ENCODE data around the gene PRDX3. TPM values are rescaled to one million over a fixed set of nuclear protein-coding genes. Genes with fewer than 3 reads are reported as not detected.

The PRDX3 gene
- total RNA-seq, 1 experiment from 2014 or later: 234 TPM

DNA sequence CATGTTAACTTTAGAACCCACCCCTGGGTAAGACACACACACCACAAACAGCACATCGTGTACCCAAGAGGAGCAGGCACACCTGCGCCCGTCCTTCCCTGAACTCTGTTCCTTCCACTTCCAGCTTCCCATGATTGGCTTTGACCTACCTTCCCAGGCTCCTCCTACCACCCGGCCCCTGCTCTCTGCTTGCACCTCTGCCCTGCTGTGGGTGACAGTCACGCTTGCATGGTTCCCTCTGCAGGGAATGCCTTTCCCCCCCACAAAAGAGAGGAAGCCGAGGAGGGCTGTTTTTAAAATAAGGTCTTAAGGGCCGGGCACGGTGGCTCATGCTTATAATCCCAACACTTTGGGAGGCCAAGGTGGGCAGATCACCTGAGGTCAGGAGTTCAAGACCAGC is 29.5 kb downstream of the PRDX3 start:
- no TSS peak for BruUV-seq (replicated peaks)
- H3K36me3 ChIP-seq (ENCODE audit: insufficient read depth, low read length, poor library complexity, severe bottlenecking): peaks cover 50% of the 10 kb centered on the region
- H3K27ac ChIP-seq (ENCODE audit: low read depth, low read length, poor library complexity, severe bottlenecking): no peak overlapping the region
- H3K4me3 ChIP-seq (ENCODE audit: low read depth, low read length, poor library complexity, severe bottlenecking): no peak overlapping the region
- intact Hi-C loops (cut with micrococcal nuclease; ENCODE audit: unreplicated experiment): no loop called here
- no peaks in the 10 kb centered on the region for H3K27me3 ChIP-seq (replicated peaks; ENCODE audit: insufficient read depth, low read depth, low read length, poor library complexity)
- no peaks in the 10 kb centered on the region for H3K9me3 ChIP-seq (ENCODE audit: low read depth, low read length, poor library complexity, severe bottlenecking)
- TF ChIP-seq EZH2 (IDR thresholded peaks at IDR 0.05; ENCODE audit: borderline replicate concordance, low read depth, low read length, poor library complexity, severe bottlenecking) (no peak), CTCF (conservative IDR thresholded peaks at IDR 0.05; ENCODE audit: low read depth, low read length) (no peak)
- DNase-seq (ENCODE audit: low spot score): no peak
- CTCF ChIA-PET: no interaction called here
- no peaks in the 10 kb centered on the region for H3K4me1 ChIP-seq (ENCODE audit: insufficient read depth, low read length, poor library complexity, severe bottlenecking)
- POLR2A ChIA-PET (ENCODE audit: low non-redundant PET): no interaction called here

DNA sequence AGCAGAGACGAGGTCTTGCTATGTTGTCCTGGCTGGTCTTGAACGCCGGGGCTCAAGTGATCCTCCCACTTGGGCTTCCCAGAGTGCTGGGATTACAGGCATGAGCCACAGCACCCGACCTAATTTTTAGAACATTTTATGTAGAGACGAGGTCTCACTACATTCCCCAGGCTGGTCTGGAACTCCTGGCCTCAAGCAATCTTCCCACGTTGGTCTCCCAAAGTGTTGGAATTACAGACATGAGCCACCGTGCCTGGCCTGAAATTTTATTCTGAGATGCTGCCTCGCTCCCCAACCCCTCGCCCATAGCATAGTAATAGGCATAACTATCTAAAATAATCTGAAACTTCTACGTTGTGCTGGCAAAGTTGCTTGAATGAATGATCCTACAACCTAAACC is 35.0 kb downstream of the PRDX3 start:
- H3K27me3 ChIP-seq (replicated peaks; ENCODE audit: insufficient read depth, low read depth, low read length, poor library complexity): no peaks in the 10 kb centered on the region
- H3K4me1 ChIP-seq (ENCODE audit: insufficient read depth, low read length, poor library complexity, severe bottlenecking): no peaks in the 10 kb centered on the region
- H3K36me3 ChIP-seq (ENCODE audit: insufficient read depth, low read length, poor library complexity, severe bottlenecking): peaks cover 36% of the 10 kb centered on the region
- intact Hi-C loops (cut with micrococcal nuclease; ENCODE audit: unreplicated experiment): no loop called here
- TF ChIP-seq EZH2 (IDR thresholded peaks at IDR 0.05; ENCODE audit: borderline replicate concordance, low read depth, low read length, poor library complexity, severe bottlenecking) (no peak), CTCF (conservative IDR thresholded peaks at IDR 0.05; ENCODE audit: low read depth, low read length) (no peak)
- BruUV-seq (replicated peaks): no TSS peak
- no peak for DNase-seq (ENCODE audit: low spot score)
- no peak overlapping the region for H3K27ac ChIP-seq (ENCODE audit: low read depth, low read length, poor library complexity, severe bottlenecking)
- ChIA-PET POLR2A (ENCODE audit: low non-redundant PET) (no interaction called here), CTCF (no interaction called here)
- H3K9me3 ChIP-seq (ENCODE audit: low read depth, low read length, poor library complexity, severe bottlenecking): no peaks in the 10 kb centered on the region
- no peak overlapping the region for H3K4me3 ChIP-seq (ENCODE audit: low read depth, low read length, poor library complexity, severe bottlenecking)

GRCh38 chr10:119140603-119141245 is 37.9 kb downstream of the PRDX3 start:
- POLR2A ChIA-PET (ENCODE audit: low non-redundant PET): no interaction called here
- intact Hi-C loops (cut with micrococcal nuclease; ENCODE audit: unreplicated experiment): no loop called here
- no peaks in the 10 kb centered on the region for H3K27me3 ChIP-seq (replicated peaks; ENCODE audit: insufficient read depth, low read depth, low read length, poor library complexity)
- H3K9me3 ChIP-seq (ENCODE audit: low read depth, low read length, poor library complexity, severe bottlenecking): no peaks in the 10 kb centered on the region
- CTCF ChIA-PET: no interaction called here
- no peak for TF ChIP-seq CTCF (conservative IDR thresholded peaks at IDR 0.05; ENCODE audit: low read depth, low read length)
- no peak overlapping the region for H3K4me3 ChIP-seq (ENCODE audit: low read depth, low read length, poor library complexity, severe bottlenecking)
- no peaks in the 10 kb centered on the region for H3K4me1 ChIP-seq (ENCODE audit: insufficient read depth, low read length, poor library complexity, severe bottlenecking)
- H3K27ac ChIP-seq (ENCODE audit: low read depth, low read length, poor library complexity, severe bottlenecking): no peak overlapping the region
- no peak for DNase-seq (ENCODE audit: low spot score)
- peaks cover 19% of the 10 kb centered on the region for H3K36me3 ChIP-seq (ENCODE audit: insufficient read depth, low read length, poor library complexity, severe bottlenecking)
- no TSS peak for BruUV-seq (replicated peaks)

Measured in A673 (cell line).